ENCODE results near the gene KCNJ8. TPM values are rescaled to one million over a fixed set of nuclear protein-coding genes. Genes with fewer than 3 reads are reported as not detected.

KCNJ8 gene
- total and polyA plus RNA-seq, 12 donors: 13.8 to 128 (median 54.8) TPM

GRCh38 chr12:21780786-21781185 is 6.3 kb upstream of the KCNJ8 start:
- Histone ChIP-seq H3K27me3 (peaks cover 0 to 11% (median 0%) of the 10 kb centered on the region in 7 donors), H3K27ac (peak overlapping the region in 8 of 10 donors; percentile 6 to 68 (median 53)), H3K4me1 (peaks cover 0 to 31% (median 6%) of the 10 kb centered on the region in 9 donors), H3K9me3 (peaks cover 0 to 3% (median 0%) of the 10 kb centered on the region in 11 donors), H3K36me3 (no peaks in the 10 kb centered on the region), H3K4me3 (no peak overlapping the region)
- WGBS, 2 donors: 48 to 68% methylated on average over 3 of the region's 3 CpGs
- ATAC-seq: peak in 3 of 8 donors; percentile 43 to 64 (median 59)
- no peak for TF ChIP-seq CTCF (IDR thresholded peaks at IDR 0.05)
- no peak for DNase-seq
- intact Hi-C loops (cut with DNase I): no loop called here

DNA sequence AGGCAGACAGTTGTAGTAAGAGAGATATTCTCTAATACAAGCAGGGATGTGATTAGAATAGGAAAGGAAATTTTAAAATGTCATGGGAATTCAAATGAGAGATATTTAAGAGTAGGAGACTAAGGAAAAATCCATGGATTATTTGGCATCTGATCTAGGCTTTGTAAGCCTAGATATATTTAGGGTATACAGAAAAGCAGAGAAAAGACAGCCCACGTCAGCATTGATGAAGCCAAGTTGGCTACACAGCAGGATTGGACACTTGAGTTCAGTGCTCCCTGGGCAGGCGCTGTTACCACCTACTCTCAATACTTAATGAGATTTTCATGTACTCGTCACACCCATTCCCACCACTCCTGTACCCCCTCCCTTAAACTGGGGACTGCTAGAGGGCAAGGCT is 1.7 kb upstream of the KCNJ8 start:
- Histone ChIP-seq H3K9me3 (no peaks in the 10 kb centered on the region), H3K4me1 (peaks cover 3 to 55% (median 12%) of the 10 kb centered on the region in 9 donors), H3K36me3 (peaks cover 0 to 18% (median 0%) of the 10 kb centered on the region in 9 donors), H3K27ac (peak overlapping the region; percentile 82 to 97 (median 91)), H3K27me3 (peaks cover 0 to 51% (median 0%) of the 10 kb centered on the region in 7 donors), H3K4me3 (peak overlapping the region in 3 of 10 donors; percentile 73 to 75 (median 74))
- no peak for TF ChIP-seq CTCF (IDR thresholded peaks at IDR 0.05)
- DNase-seq: peak; percentile 21 to 38
- WGBS, 2 donors: 38 to 60% methylated on average over 3 of the region's 3 CpGs
- intact Hi-C loops (cut with DNase I): loop anchor here in 2 of 10 donors (2.0 to 5.0 kb wide), 3 partner anchors 36 to 165 kb away; partner anchors contain the start of gene ABCC9 (in 1 of the 2)
- peak in 6 of 8 donors; percentile 26 to 63 (median 45) for ATAC-seq

DNA sequence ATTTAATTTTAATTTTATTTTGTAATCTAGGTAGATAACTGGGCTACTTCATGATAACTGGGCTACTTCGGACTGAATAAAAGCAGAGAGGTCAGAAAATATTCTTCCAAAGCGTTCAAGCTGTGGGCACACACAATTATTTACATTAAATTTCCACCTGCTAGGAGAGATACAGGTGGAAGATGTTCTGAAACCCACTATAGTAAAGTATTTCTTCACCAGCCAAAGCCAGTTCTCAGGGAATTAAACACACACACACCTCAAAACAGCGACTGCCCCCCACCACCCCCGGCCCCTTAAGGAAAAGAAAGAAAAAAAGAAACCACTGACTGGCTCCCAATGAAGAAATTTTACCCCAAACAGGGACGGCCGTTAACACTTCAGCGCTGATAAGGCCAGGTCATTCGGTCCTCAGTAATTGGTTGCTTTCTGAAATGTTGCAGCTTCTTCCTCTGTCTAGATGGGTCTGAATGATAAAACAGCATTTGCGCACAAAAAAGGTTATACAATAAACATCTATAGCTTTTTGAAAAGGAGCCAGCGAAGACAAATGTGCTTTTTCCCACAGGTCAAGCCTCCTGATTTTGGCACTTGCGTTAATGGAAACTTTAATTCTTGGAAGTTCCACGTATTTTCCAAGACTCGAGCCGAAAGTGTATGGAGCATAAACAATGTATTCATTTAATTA is 771 bp upstream of the KCNJ8 start:
- Histone ChIP-seq H3K9me3 (no peaks in the 10 kb centered on the region), H3K4me1 (peaks cover 0 to 47% (median 12%) of the 10 kb centered on the region in 9 donors), H3K36me3 (peaks cover 0 to 26% (median 0%) of the 10 kb centered on the region in 9 donors), H3K4me3 (peak overlapping the region in 9 of 10 donors; percentile 51 to 78 (median 71)), H3K27me3 (peaks cover 0 to 51% (median 0%) of the 10 kb centered on the region in 7 donors), H3K27ac (peak overlapping the region; percentile 82 to 97 (median 91))
- DNase-seq (no peak), ATAC-seq (peak in 3 of 8 donors; percentile 9 to 39 (median 13))
- no peak for TF ChIP-seq CTCF (IDR thresholded peaks at IDR 0.05)
- intact Hi-C loops (cut with DNase I): loop anchor here in 3 of 10 donors (2.0 to 5.0 kb wide), 3 partner anchors 37 to 108 kb away; no protein-coding TSS in a partner anchor
- WGBS, 2 donors: 6 to 14% methylated on average over 14 of the region's 14 CpGs

DNA sequence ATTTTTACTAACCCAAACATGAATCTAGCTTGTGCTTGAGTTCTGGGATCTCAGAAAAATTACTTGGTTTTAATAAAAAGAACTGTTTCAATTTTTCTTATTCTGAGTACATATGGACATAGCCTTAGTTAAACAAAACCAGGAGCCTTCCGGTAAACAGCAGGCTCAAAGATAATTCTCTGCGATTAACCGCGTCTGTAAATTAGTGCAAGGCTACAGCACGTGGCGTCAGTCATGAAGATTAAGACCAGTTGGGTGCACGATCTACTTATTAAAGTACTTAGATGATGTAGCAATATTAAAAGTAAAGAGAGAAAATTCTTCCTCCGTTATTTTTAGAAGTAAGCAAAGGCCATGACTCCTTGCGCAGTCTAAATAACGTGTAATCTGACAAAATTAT is 700 bp downstream of the KCNJ8 start:
- peak overlapping the region; percentile 30 to 78 (median 70) for H3K4me3 ChIP-seq
- peaks cover 0 to 38% (median 6%) of the 10 kb centered on the region in 9 donors for H3K4me1 ChIP-seq
- H3K27ac ChIP-seq: peak overlapping the region; percentile 82 to 97 (median 91)
- peaks cover 0 to 51% (median 0%) of the 10 kb centered on the region in 7 donors for H3K27me3 ChIP-seq
- intact Hi-C loops (cut with DNase I): loop anchor here in 6 of 10 donors (2.0 to 5.0 kb wide), 7 partner anchors 43 to 168 kb away; partner anchors contain the start of gene ABCC9 (in 6 of the 6)
- TF ChIP-seq CTCF (IDR thresholded peaks at IDR 0.05): no peak
- H3K9me3 ChIP-seq: no peaks in the 10 kb centered on the region
- 2 to 6% methylated on average over 10 of the region's 10 CpGs for WGBS, 2 donors
- ATAC-seq (no peak), DNase-seq (no peak)
- peaks cover 0 to 40% (median 0%) of the 10 kb centered on the region in 9 donors for H3K36me3 ChIP-seq
